ENCODE results near the gene SRL. TPM values are rescaled to one million over a fixed set of nuclear protein-coding genes. Genes with fewer than 3 reads are reported as not detected.
"Not testable (repeated sequence)": the region's sequence is repeated elsewhere in the genome, so short reads cannot be mapped to it uniquely, and the experiment has no call there.

SRL gene
- total RNA-seq, 1 experiment from 2014 or later, result 0.11 TPM

GRCh38 chr16:4159726-4160125 is 82.2 kb downstream of the SRL start:
- TF ChIP-seq FOXK1 (CRISPR knock-in tag; IDR thresholded peaks at IDR 0.05) (no peak), NR1H2 (CRISPR knock-in tag; IDR thresholded peaks at IDR 0.05) (no peak), GTF2I (CRISPR knock-in tag; conservative IDR thresholded peaks at IDR 0.05) (no peak), TCF7 (CRISPR knock-in tag; IDR thresholded peaks at IDR 0.05; ENCODE audit: low read depth) (no peak), JAZF1 (CRISPR knock-in tag; IDR thresholded peaks at IDR 0.05) (no peak), ZNF219 (CRISPR knock-in tag; IDR thresholded peaks at IDR 0.05; ENCODE audit: borderline replicate concordance) (no peak)
- Mint-ChIP-seq H3K9me3 (peaks cover 8% of the 10 kb centered on the region; the same call in 1 of the 2 replicates), H3K27ac (no peak overlapping the region), H3K4me3 (no peak overlapping the region), H3K36me3 (no peaks in the 10 kb centered on the region), H3K27me3 (ENCODE audit: low read depth) (no peaks in the 10 kb centered on the region), H3K4me1 (no peaks in the 10 kb centered on the region)
- no peak for DNase-seq (ENCODE audit: low spot score)
- POLR2A ChIA-PET, result interaction anchor here (0.6 kb wide), 1 partner anchor 143 kb away, joined by 4 read pairs; no protein-coding TSS in a partner anchor
- no peak for ATAC-seq
- CTCF ChIA-PET, result interaction anchor here (2.4 kb wide), 1 partner anchor 94 kb away, joined by 8 read pairs; no protein-coding TSS in a partner anchor

- ChIA-PET POLR2A (no interaction called here), CTCF (interaction anchor here (1.1 to 2.4 kb wide), 2 partner anchors 95 to 96 kb away, joined by 3 to 8 read pairs; no protein-coding TSS in a partner anchor)
- no peak for ATAC-seq
- no peak for DNase-seq (ENCODE audit: low spot score)
- no peak overlapping the region for H3K27ac Mint-ChIP-seq
- no peaks in the 10 kb centered on the region for H3K27me3 Mint-ChIP-seq (ENCODE audit: low read depth)
- H3K4me1 Mint-ChIP-seq, result no peaks in the 10 kb centered on the region
- TF ChIP-seq NR1H2 (CRISPR knock-in tag; IDR thresholded peaks at IDR 0.05) (no peak), ATF1 (CRISPR knock-in tag; IDR thresholded peaks at IDR 0.05) (no peak), RORB (CRISPR knock-in tag; IDR thresholded peaks at IDR 0.05) (no peak), NR2C2 (CRISPR knock-in tag; IDR thresholded peaks at IDR 0.05) (no peak), OVOL2 (CRISPR knock-in tag; IDR thresholded peaks at IDR 0.05; ENCODE audit: borderline replicate concordance) (no peak)
- no peak overlapping the region for H3K4me3 Mint-ChIP-seq
- peaks cover 8% of the 10 kb centered on the region; the same call in 1 of the 2 replicates for H3K9me3 Mint-ChIP-seq
- H3K36me3 Mint-ChIP-seq, result no peaks in the 10 kb centered on the region
Observed at GRCh38 chr16:4158143-4159093, 83.5 kb downstream of the SRL start.

- Mint-ChIP-seq H3K36me3 (no peaks in the 10 kb centered on the region), H3K27me3 (ENCODE audit: low read depth) (no peaks in the 10 kb centered on the region), H3K9me3 (peaks cover 8% of the 10 kb centered on the region; the same call in 1 of the 2 replicates), H3K4me3 (no peak overlapping the region), H3K4me1 (no peaks in the 10 kb centered on the region), H3K27ac (no peak overlapping the region)
- ChIA-PET CTCF (interaction anchor here (0.6 to 1.1 kb wide), 2 partner anchors 11 to 97 kb away, joined by 3 read pairs; no protein-coding TSS in a partner anchor), POLR2A (no interaction called here)
- no peak for DNase-seq (ENCODE audit: low spot score)
- ATAC-seq, result no peak
- no peak for TF ChIP-seq SOX15 (CRISPR knock-in tag; IDR thresholded peaks at IDR 0.05)
- no peak for TF ChIP-seq ARID4B (CRISPR knock-in tag; IDR thresholded peaks at IDR 0.05; ENCODE audit: borderline replicate concordance)
- no peak for TF ChIP-seq FOXK1 (CRISPR knock-in tag; IDR thresholded peaks at IDR 0.05)
- no peak for TF ChIP-seq HMGXB4 (CRISPR knock-in tag; IDR thresholded peaks at IDR 0.05)
Observed at GRCh38 chr16:4157376-4157825, 84.5 kb downstream of the SRL start.

GRCh38 chr16:4156503-4156902 is 85.4 kb downstream of the SRL start:
- ATAC-seq, H3K4me3 Mint-ChIP-seq, CTCF ChIA-PET: not testable (repeated sequence)

GRCh38 chr16:4153364-4153763 is 88.5 kb downstream of the SRL start:
- not testable (repeated sequence) for H3K9me3 Mint-ChIP-seq; H3K4me1 Mint-ChIP-seq; ATAC-seq; H3K27ac Mint-ChIP-seq; H3K4me3 Mint-ChIP-seq; H3K36me3 Mint-ChIP-seq; H3K27me3 Mint-ChIP-seq (ENCODE audit: low read depth); DNase-seq (ENCODE audit: low spot score)
- ChIA-PET POLR2A (interaction anchor here (0.6 kb wide), 2 partner anchors 41 to 180 kb away, joined by 3 read pairs; no protein-coding TSS in a partner anchor), CTCF (interaction anchor here (1.9 kb wide), 1 partner anchor 100 kb away, joined by 7 read pairs; no protein-coding TSS in a partner anchor)

More at GRCh38 chr16:4156503-4156902, 85.4 kb downstream of the SRL start:
- POLR2A ChIA-PET; H3K4me1 Mint-ChIP-seq; H3K36me3 Mint-ChIP-seq; H3K9me3 Mint-ChIP-seq; H3K27ac Mint-ChIP-seq; H3K27me3 Mint-ChIP-seq (ENCODE audit: low read depth); DNase-seq (ENCODE audit: low spot score): not testable (repeated sequence)
